Camera-type eye (tissue), 1 donor: ENCODE results near the gene TRMT13. TPM values are rescaled to one million over a fixed set of nuclear protein-coding genes. Genes with fewer than 3 reads are reported as not detected.

Source experiments
- total RNA-seq: library from RNA; depleted of rRNA; stranded (reverse); fragments of >200 nt; gene quantifications from one replicate; pipeline ENCODE4 v1.2.3, GENCODE V29; 2014

TRMT13 gene
- 74.4 TPM for total RNA-seq

GRCh38 chr1:100132566-100133477, at the start of gene TRMT13, which contains the start of gene SASS6:
TRMT13 (plus strand) TSS chr1:100133163; CDS start chr1:100133169, 6 bp downstream.
SASS6 (minus strand) TSS chr1:100132930; CDS start chr1:100132814, 116 bp downstream.

GRCh38 chr1:100178091-100178490, 45.1 kb downstream of the TRMT13 start, which contains the start of gene LRRC39:
LRRC39 (minus strand) TSS chr1:100178256; CDS start chr1:100168516, 9,740 bp downstream.

Other genes with a start within 250 kb of the TRMT13 start
- gene SLC35A3, start 163.2 kb upstream of the TRMT13 start, total RNA-seq: 56.8 TPM
- gene SASS6, start 233 bp upstream of the TRMT13 start, total RNA-seq: 12.3 TPM
- gene LRRC39, start 45.1 kb downstream of the TRMT13 start, total RNA-seq: 68.0 TPM
- gene DBT, start 116.7 kb downstream of the TRMT13 start, total RNA-seq: 11.8 TPM
- 46.9 TPM for gene RTCA, start 133.1 kb downstream of the TRMT13 start, total RNA-seq
- 25.8 TPM for gene CDC14A, start 219.3 kb downstream of the TRMT13 start, total RNA-seq